NCI-H1694 treated with DMSO at 0.1 percent for 48 hours (cell line): Measurements from ENCODE around the gene COPG2.
A peak's percentile ranks its signal among the peaks of the same experiment; 100 is the strongest.
"Not testable (repeated sequence)": the region's sequence is repeated elsewhere in the genome, so short reads cannot be mapped to it uniquely, and the experiment has no call there.

Experiments
- DNase-seq: peaks from one replicate; lab custom pipeline; 2025; lab: John Stamatoyannopoulos, UW

The COPG2 gene

GRCh38 chr7:130560972-130561371 lies 107.6 kb downstream of the COPG2 start:
- peak; percentile 35 for DNase-seq

GRCh38 chr7:130559184-130559583 lies 109.4 kb downstream of the COPG2 start:
- no peak for DNase-seq

GRCh38 chr7:130554481-130554880 lies 114.1 kb downstream of the COPG2 start:
- no peak for DNase-seq

- DNase-seq: no peak
Observed at GRCh38 chr7:130553398-130554029, 115.0 kb downstream of the COPG2 start.

GRCh38 chr7:130544356-130544755 lies 124.2 kb downstream of the COPG2 start:
- no peak for DNase-seq

- no peak for DNase-seq
Observed at GRCh38 chr7:130543487-130544010, 125.0 kb downstream of the COPG2 start.

GRCh38 chr7:130542297-130542696 lies 126.3 kb downstream of the COPG2 start:
- not testable (repeated sequence) for DNase-seq

GRCh38 chr7:130541287-130541686 lies 127.3 kb downstream of the COPG2 start:
- not testable (repeated sequence) for DNase-seq

- not testable (repeated sequence) for DNase-seq
Observed at GRCh38 chr7:130537894-130538293, 130.7 kb downstream of the COPG2 start.

- no peak for DNase-seq
Observed at GRCh38 chr7:130529417-130529816, 139.1 kb downstream of the COPG2 start.

GRCh38 chr7:130527752-130528355 lies 140.7 kb downstream of the COPG2 start:
- DNase-seq: not testable (repeated sequence)

- no peak for DNase-seq
Observed at GRCh38 chr7:130524628-130525027, 143.9 kb downstream of the COPG2 start.

- not testable (repeated sequence) for DNase-seq
Observed at GRCh38 chr7:130523519-130524125, 144.9 kb downstream of the COPG2 start.

GRCh38 chr7:130521258-130521951 lies 147.1 kb downstream of the COPG2 start:
- no peak for DNase-seq

GRCh38 chr7:130515315-130516040 lies 153.1 kb downstream of the COPG2 start:
- no peak for DNase-seq

- DNase-seq: no peak
Observed at GRCh38 chr7:130513447-130513846, 155.1 kb downstream of the COPG2 start.

- DNase-seq: not testable (repeated sequence)
Observed at GRCh38 chr7:130512038-130512437, 156.5 kb downstream of the COPG2 start.

- no peak for DNase-seq
Observed at GRCh38 chr7:130506358-130506757, 162.2 kb downstream of the COPG2 start.

- DNase-seq: no peak
Observed at GRCh38 chr7:130505753-130506152, 162.8 kb downstream of the COPG2 start.

GRCh38 chr7:130500910-130501309 lies 167.6 kb downstream of the COPG2 start:
- DNase-seq: no peak

- no peak for DNase-seq
Observed at GRCh38 chr7:130500463-130500862, 168.1 kb downstream of the COPG2 start.

- DNase-seq: no peak
Observed at GRCh38 chr7:130494431-130494858, 174.1 kb downstream of the COPG2 start.
